Testis (tissue), 3 donors: ENCODE results near the gene PITX2. TPM values are rescaled to one million over a fixed set of nuclear protein-coding genes. Genes with fewer than 3 reads are reported as not detected.

Experiments used
- DNase-seq: peaks from one replicate; pipeline ENCODE4 v3.0.0-alpha.2; 2019
- H3K27ac ChIP-seq, 2 donors: fragments of 200-600 bp; sonication (generic); one replicate each; pipeline ENCODE4 v1.5.1; 2019
- H3K27me3 ChIP-seq: fragments of 200-600 bp; sonication (generic); one replicate; pipeline ENCODE4 v1.5.1; 2019
- H3K36me3 ChIP-seq: fragments of 200-600 bp; sonication (generic); one replicate; pipeline ENCODE4 v1.5.1; 2017; ENCODE audit warnings: low read depth; ENCODE audit errors: missing control alignments
- H3K4me1 ChIP-seq: fragments of 200-600 bp; sonication (generic); one replicate; pipeline ENCODE4 v1.5.1; 2019
- H3K4me3 ChIP-seq, 2 donors: fragments of 200-600 bp; sonication (generic); one replicate each; pipeline ENCODE4 v1.5.1; 2017 to 2019
- H3K9me3 ChIP-seq: fragments of 200-600 bp; sonication (generic); one replicate; pipeline ENCODE4 v1.5.1; 2017
- POLR2A ChIP-seq: fragments of 450-650 bp; IDR thresholded peaks from one replicate; pipeline ENCODE4 v1.6.1; 2017; ENCODE audit warnings: antibody characterized with exemption, mild to moderate bottlenecking, moderate library complexity
- WGBS, 2 donors: methylation state at CpG; one replicate each; pipeline ENCODE4 v1.1.5; 2018; 5-methylcytosine and 5-hydroxymethylcytosine counted together
- intact Hi-C: fragments of 100-400 bp; cut with DNase I; formaldehyde crosslinking; loops from one replicate; pipeline ENCODE4 v1.15.1; 2023; ENCODE audit warnings: low total_unique reads
- polyA plus RNA-seq: library from polyadenylated mRNA; stranded (reverse); fragments of 350-450 nt; fragmentation: Illumina TruSeq; extraction: RNeasy Lipid Tissue Mini Kit (QIAGEN cat#74804); gene quantifications from one replicate; pipeline ENCODE4 v1.2.3, GENCODE V29; 2014; ENCODE audit warnings: low read depth, low replicate concordance; ENCODE audit not compliant: insufficient read depth
- total RNA-seq, 2 donors: library from RNA; depleted of rRNA; stranded (reverse); fragments of >200 nt; gene quantifications; one replicate each; pipeline ENCODE4 v1.2.3, GENCODE V29; 2016
- TF ChIP-seq, protein P1 (sequence below), 3 experiments: fragments of 450-650 bp in 2 of 3; fragments of 200-600 bp in 1 of 3; sonication (generic) in 1 of 3; IDR thresholded peaks; one replicate each; pipeline ENCODE4 v1.5.1; 2016 to 2019; ENCODE audit warnings: antibody characterized with exemption in 3 of 3, mild to moderate bottlenecking in 2 of 3, moderate library complexity in 1 of 3

PITX2 gene
- total and polyA plus RNA-seq, 3 donors from 2014 or later, result 0.93 to 2.6 (median 2.3) TPM

DNA sequence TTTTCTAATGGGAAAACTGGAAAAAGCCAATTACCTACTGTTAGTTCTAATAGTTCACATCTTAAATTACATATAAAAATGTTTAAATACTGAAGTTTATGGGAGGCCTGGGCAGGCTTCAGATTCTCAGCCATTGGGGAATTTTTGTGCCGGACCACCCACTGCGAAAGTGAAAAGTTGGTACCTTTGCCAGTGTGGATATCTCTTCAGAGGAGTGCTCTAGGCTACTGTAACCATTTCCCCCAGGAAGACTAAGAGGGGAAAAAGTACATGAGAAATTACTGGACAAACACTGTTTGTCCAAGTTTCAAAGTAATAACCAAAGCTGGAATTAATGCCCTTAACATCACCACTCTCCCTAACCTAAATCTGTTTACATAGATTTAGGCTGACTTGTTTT is 20.8 kb downstream of the PITX2 start:
- Histone ChIP-seq H3K27ac (no peak overlapping the region), H3K36me3 (no peaks in the 10 kb centered on the region), H3K4me1 (no peaks in the 10 kb centered on the region), H3K27me3 (no peaks in the 10 kb centered on the region), H3K9me3 (no peaks in the 10 kb centered on the region), H3K4me3 (no peak overlapping the region)
- no peak for DNase-seq
- WGBS, 2 donors, result 91 to 95% methylated on average over 2 of the region's 2 CpGs
- intact Hi-C loops, result no loop called here
- TF ChIP-seq POLR2A, result no peak
- TF ChIP-seq, protein P1, sequence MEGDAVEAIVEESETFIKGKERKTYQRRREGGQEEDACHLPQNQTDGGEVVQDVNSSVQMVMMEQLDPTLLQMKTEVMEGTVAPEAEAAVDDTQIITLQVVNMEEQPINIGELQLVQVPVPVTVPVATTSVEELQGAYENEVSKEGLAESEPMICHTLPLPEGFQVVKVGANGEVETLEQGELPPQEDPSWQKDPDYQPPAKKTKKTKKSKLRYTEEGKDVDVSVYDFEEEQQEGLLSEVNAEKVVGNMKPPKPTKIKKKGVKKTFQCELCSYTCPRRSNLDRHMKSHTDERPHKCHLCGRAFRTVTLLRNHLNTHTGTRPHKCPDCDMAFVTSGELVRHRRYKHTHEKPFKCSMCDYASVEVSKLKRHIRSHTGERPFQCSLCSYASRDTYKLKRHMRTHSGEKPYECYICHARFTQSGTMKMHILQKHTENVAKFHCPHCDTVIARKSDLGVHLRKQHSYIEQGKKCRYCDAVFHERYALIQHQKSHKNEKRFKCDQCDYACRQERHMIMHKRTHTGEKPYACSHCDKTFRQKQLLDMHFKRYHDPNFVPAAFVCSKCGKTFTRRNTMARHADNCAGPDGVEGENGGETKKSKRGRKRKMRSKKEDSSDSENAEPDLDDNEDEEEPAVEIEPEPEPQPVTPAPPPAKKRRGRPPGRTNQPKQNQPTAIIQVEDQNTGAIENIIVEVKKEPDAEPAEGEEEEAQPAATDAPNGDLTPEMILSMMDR (IDR thresholded peaks at IDR 0.05), result no peak

DNA sequence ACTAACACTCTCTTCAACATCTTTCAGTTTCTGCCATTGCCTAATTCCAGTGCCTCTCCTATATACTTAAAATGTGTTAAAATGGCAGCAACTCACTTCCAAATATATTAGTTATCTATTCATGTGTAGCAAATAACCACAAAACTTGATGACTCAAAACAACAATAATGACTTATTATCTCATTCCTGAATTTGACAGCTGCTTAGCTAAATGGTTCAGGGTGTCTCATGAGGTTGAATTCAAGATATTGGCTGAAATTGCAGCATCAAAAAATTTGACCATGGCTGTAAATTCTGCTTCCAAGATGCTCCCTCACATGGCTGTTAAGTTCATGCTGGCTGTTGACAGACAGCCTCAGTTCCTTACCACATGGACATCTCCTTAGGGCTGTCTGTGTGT is 25.3 kb downstream of the PITX2 start:
- TF ChIP-seq, protein P1 (IDR thresholded peaks at IDR 0.05), result no peak
- no peak for TF ChIP-seq POLR2A
- Histone ChIP-seq H3K4me3 (no peak overlapping the region), H3K36me3 (no peaks in the 10 kb centered on the region), H3K27ac (no peak overlapping the region), H3K27me3 (no peaks in the 10 kb centered on the region), H3K4me1 (no peaks in the 10 kb centered on the region), H3K9me3 (no peaks in the 10 kb centered on the region)
- no peak for DNase-seq
- intact Hi-C loops, result no loop called here

GRCh38 chr4:110596431-110596830 is 26.4 kb downstream of the PITX2 start:
- no peaks in the 10 kb centered on the region for H3K4me1 ChIP-seq
- H3K36me3 ChIP-seq, result no peaks in the 10 kb centered on the region
- intact Hi-C loops, result no loop called here
- H3K4me3 ChIP-seq, result no peak overlapping the region
- no peaks in the 10 kb centered on the region for H3K27me3 ChIP-seq
- TF ChIP-seq, protein P1 (IDR thresholded peaks at IDR 0.05), result no peak
- no peak for TF ChIP-seq POLR2A
- 93% methylated on average over 2 of the region's 2 CpGs for WGBS, 2 donors
- no peak overlapping the region for H3K27ac ChIP-seq
- no peaks in the 10 kb centered on the region for H3K9me3 ChIP-seq
- DNase-seq, result no peak

- Histone ChIP-seq H3K36me3 (no peaks in the 10 kb centered on the region), H3K27me3 (no peaks in the 10 kb centered on the region), H3K4me3 (no peak overlapping the region), H3K4me1 (no peaks in the 10 kb centered on the region), H3K9me3 (no peaks in the 10 kb centered on the region), H3K27ac (no peak overlapping the region)
- intact Hi-C loops, result no loop called here
- 83 to 92% methylated on average over 1 of the region's 1 CpG for WGBS, 2 donors
- TF ChIP-seq POLR2A, result no peak
- TF ChIP-seq, protein P1 (IDR thresholded peaks at IDR 0.05), result no peak
- no peak for DNase-seq
These were observed 27.3 kb downstream of the PITX2 start for GRCh38 chr4:110595583-110595982.

GRCh38 chr4:110589297-110589696 is 33.6 kb downstream of the PITX2 start:
- H3K36me3 ChIP-seq, result no peaks in the 10 kb centered on the region
- intact Hi-C loops, result no loop called here
- TF ChIP-seq, protein P1 (IDR thresholded peaks at IDR 0.05), result no peak
- no peak for TF ChIP-seq POLR2A
- H3K27ac ChIP-seq, result no peak overlapping the region
- H3K9me3 ChIP-seq, result no peaks in the 10 kb centered on the region
- no peak for DNase-seq
- H3K4me1 ChIP-seq, result no peaks in the 10 kb centered on the region
- H3K27me3 ChIP-seq, result no peaks in the 10 kb centered on the region
- no peak overlapping the region for H3K4me3 ChIP-seq
